ENCODE results near the gene FOXJ1. TPM values are rescaled to one million over a fixed set of nuclear protein-coding genes. Genes with fewer than 3 reads are reported as not detected.

Gene FOXJ1
- total and polyA plus RNA-seq, 4 donors = under 0.01 to 1.5 TPM; not detected in 2

- 88% methylated on average over 20 of the region's 20 CpGs for WGBS
- no peaks in the 10 kb centered on the region for H3K9me3 ChIP-seq (ENCODE audit: control insufficient read depth in 4 of 4, low read length in 3 of 4)
- no peak overlapping the region for H3K4me3 ChIP-seq (ENCODE audit: low read depth in 1 of 3, low read length in 3 of 3)
- TF ChIP-seq CTCF (IDR thresholded peaks at IDR 0.05; ENCODE audit: low read depth, low read length, missing input control) = no peak
- no peak for TF ChIP-seq TAF1 (conservative IDR thresholded peaks at IDR 0.05)
- TF ChIP-seq ATF3 (IDR thresholded peaks at IDR 0.05) = no peak
- TF ChIP-seq YY1 (IDR thresholded peaks at IDR 0.05) = no peak
- TF ChIP-seq GABPA (IDR thresholded peaks at IDR 0.05 in 1 of 2, conservative IDR thresholded peaks at IDR 0.05 in 1 of 2) = no peak
- TF ChIP-seq SP1 (IDR thresholded peaks at IDR 0.05) = no peak
- no peak for TF ChIP-seq EGR1 (IDR thresholded peaks at IDR 0.05; ENCODE audit: low read depth in 2 of 2)
- TF ChIP-seq RAD21 (IDR thresholded peaks at IDR 0.05) = no peak
- no peak for TF ChIP-seq NR2F2 (IDR thresholded peaks at IDR 0.05)
- TF ChIP-seq HNF4G (IDR thresholded peaks at IDR 0.05) = no peak
- no peak for TF ChIP-seq FOXA1 (IDR thresholded peaks at IDR 0.05)
- no peak for TF ChIP-seq MAX (IDR thresholded peaks at IDR 0.05)
- TF ChIP-seq ZBTB33 (IDR thresholded peaks at IDR 0.05) = no peak
- no peak for TF ChIP-seq FOXA2 (IDR thresholded peaks at IDR 0.05)
- no peak for TF ChIP-seq JUND (IDR thresholded peaks at IDR 0.05)
- H3K9ac ChIP-seq (ENCODE audit: low read depth in 1 of 2, low read length in 2 of 2) = no peak overlapping the region
- no peak for DNase-seq (ENCODE audit: low spot score)
- no peaks in the 10 kb centered on the region for H3K27me3 ChIP-seq (ENCODE audit: control insufficient read depth in 4 of 4, insufficient read depth in 4 of 4, low read length in 3 of 4)
- peaks cover 0 to 4% (median 0%) of the 10 kb centered on the region in 4 donors for H3K4me1 ChIP-seq (ENCODE audit: control insufficient read depth in 4 of 4, insufficient read depth in 4 of 4, low read length in 3 of 4)
- H3K36me3 ChIP-seq (ENCODE audit: control insufficient read depth in 4 of 4, insufficient read depth in 3 of 4, low read depth in 1 of 4, low read length in 3 of 4) = no peaks in the 10 kb centered on the region
- no peak overlapping the region for H3K27ac ChIP-seq (ENCODE audit: low read depth in 1 of 2, low read length in 2 of 2)
These were observed 20.7 kb upstream of the FOXJ1 start for GRCh38 chr17:76161619-76162266.

- no peak for DNase-seq (ENCODE audit: low spot score)
- Histone ChIP-seq H3K27ac (ENCODE audit: low read depth in 1 of 2, low read length in 2 of 2) (no peak overlapping the region), H3K36me3 (ENCODE audit: control insufficient read depth in 4 of 4, insufficient read depth in 3 of 4, low read depth in 1 of 4, low read length in 3 of 4) (no peaks in the 10 kb centered on the region), H3K4me1 (ENCODE audit: control insufficient read depth in 4 of 4, insufficient read depth in 4 of 4, low read length in 3 of 4) (peaks cover 0 to 4% (median 0%) of the 10 kb centered on the region in 4 donors), H3K27me3 (ENCODE audit: control insufficient read depth in 4 of 4, insufficient read depth in 4 of 4, low read length in 3 of 4) (no peaks in the 10 kb centered on the region), H3K4me3 (ENCODE audit: low read depth in 1 of 3, low read length in 3 of 3) (no peak overlapping the region), H3K9ac (ENCODE audit: low read depth in 1 of 2, low read length in 2 of 2) (no peak overlapping the region), H3K9me3 (ENCODE audit: control insufficient read depth in 4 of 4, low read length in 3 of 4) (no peaks in the 10 kb centered on the region)
- 55% methylated on average over 8 of the region's 8 CpGs for WGBS
- TF ChIP-seq MAX (IDR thresholded peaks at IDR 0.05) (peak; percentile 10), HNF4A (conservative IDR thresholded peaks at IDR 0.05) (no peak)
These were observed 20.0 kb upstream of the FOXJ1 start for GRCh38 chr17:76160896-76161528.
